A549 (cell line): ENCODE data around the gene MTAP.

Experiments
- CHD2 ChIP-seq: fragments of 150-350 bp; IDR thresholded peaks from 2 replicates; pipeline ENCODE4 v1.6.1; 2014; ENCODE audit warnings: low read length; ENCODE audit not compliant: partially characterized antibody
- ESRRA ChIP-seq: fragments of 150-350 bp; IDR thresholded peaks from 2 replicates; pipeline ENCODE4 v1.6.1; 2014; ENCODE audit warnings: mild to moderate bottlenecking, low read length, borderline replicate concordance
- HDAC2 ChIP-seq: fragments of 200-600 bp; sonication (generic); IDR thresholded peaks from 2 replicates; pipeline ENCODE4 v1.6.1; 2016
- KDM1A ChIP-seq: fragments of 200-600 bp; sonication (generic); IDR thresholded peaks from 2 replicates; pipeline ENCODE4 v1.6.1; 2016; ENCODE audit warnings: low read depth, mild to moderate bottlenecking
- NR3C1 ChIP-seq: fragments of >200 bp; sonication (Bioruptor Twin); formaldehyde crosslinking; IDR thresholded peaks from 3 replicates; pipeline ENCODE4 v1.6.1; 2017
- POLR2A ChIP-seq: IDR thresholded peaks from 2 replicates; pipeline ENCODE4 v1.6.1; 2012; ENCODE audit warnings: mild to moderate bottlenecking, low read length
- RFX5 ChIP-seq: fragments of 450-650 bp; IDR thresholded peaks from 2 replicates; pipeline ENCODE4 v1.7.1; 2014; ENCODE audit warnings: antibody characterized with exemption, mild to moderate bottlenecking, moderate library complexity
- SMC3 ChIP-seq: fragments of >200 bp; sonication (Bioruptor Twin); formaldehyde crosslinking; IDR thresholded peaks from 3 replicates; pipeline ENCODE4 v1.6.1; 2018; ENCODE audit warnings: inconsistent platforms
- TF ChIP-seq, protein P1 (sequence below): fragments of >200 bp; sonication (Bioruptor Twin); formaldehyde crosslinking; IDR thresholded peaks from 3 replicates; pipeline ENCODE4 v1.5.1; 2016
- TF ChIP-seq, protein P2 (sequence below): IDR thresholded peaks from 2 replicates; pipeline ENCODE4 v1.6.1; 2012; ENCODE audit warnings: low read depth, borderline replicate concordance
- TF ChIP-seq, protein P3 (sequence below): IDR thresholded peaks from 2 replicates; pipeline ENCODE4 v1.6.1; 2012
- TF ChIP-seq, protein P4 (sequence below): fragments of 450-650 bp; IDR thresholded peaks from 2 replicates; pipeline ENCODE4 v1.6.1; 2014; ENCODE audit warnings: antibody characterized with exemption

DNA sequence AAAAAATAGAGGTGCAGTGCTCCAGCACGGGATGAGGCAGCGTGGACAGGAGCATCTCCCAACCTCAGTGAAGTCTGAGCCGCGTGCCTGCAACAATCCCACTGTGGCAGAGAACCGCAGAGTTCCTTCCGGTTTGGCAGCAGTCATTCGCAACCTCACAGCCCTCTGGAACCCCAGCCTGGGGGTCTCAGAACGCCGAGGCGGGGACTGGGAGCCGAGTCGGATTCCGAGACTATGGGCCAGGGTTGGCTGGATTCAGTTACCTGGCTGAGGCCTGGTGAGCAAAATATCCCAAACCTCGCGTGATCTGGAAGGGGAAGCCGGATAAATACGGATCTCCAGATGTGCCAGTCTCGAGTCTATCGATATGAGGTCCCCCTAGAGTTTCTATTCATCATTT, 164.7 kb downstream of the MTAP start:
- no peak for TF ChIP-seq RFX5
- TF ChIP-seq, protein P1, sequence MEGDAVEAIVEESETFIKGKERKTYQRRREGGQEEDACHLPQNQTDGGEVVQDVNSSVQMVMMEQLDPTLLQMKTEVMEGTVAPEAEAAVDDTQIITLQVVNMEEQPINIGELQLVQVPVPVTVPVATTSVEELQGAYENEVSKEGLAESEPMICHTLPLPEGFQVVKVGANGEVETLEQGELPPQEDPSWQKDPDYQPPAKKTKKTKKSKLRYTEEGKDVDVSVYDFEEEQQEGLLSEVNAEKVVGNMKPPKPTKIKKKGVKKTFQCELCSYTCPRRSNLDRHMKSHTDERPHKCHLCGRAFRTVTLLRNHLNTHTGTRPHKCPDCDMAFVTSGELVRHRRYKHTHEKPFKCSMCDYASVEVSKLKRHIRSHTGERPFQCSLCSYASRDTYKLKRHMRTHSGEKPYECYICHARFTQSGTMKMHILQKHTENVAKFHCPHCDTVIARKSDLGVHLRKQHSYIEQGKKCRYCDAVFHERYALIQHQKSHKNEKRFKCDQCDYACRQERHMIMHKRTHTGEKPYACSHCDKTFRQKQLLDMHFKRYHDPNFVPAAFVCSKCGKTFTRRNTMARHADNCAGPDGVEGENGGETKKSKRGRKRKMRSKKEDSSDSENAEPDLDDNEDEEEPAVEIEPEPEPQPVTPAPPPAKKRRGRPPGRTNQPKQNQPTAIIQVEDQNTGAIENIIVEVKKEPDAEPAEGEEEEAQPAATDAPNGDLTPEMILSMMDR, result no peak
- TF ChIP-seq, protein P2, sequence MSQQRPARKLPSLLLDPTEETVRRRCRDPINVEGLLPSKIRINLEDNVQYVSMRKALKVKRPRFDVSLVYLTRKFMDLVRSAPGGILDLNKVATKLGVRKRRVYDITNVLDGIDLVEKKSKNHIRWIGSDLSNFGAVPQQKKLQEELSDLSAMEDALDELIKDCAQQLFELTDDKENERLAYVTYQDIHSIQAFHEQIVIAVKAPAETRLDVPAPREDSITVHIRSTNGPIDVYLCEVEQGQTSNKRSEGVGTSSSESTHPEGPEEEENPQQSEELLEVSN, result no peak
- no peak for TF ChIP-seq POLR2A
- no peak for TF ChIP-seq CHD2
- TF ChIP-seq HDAC2, result no peak
- no peak for TF ChIP-seq KDM1A
- TF ChIP-seq, protein P3, sequence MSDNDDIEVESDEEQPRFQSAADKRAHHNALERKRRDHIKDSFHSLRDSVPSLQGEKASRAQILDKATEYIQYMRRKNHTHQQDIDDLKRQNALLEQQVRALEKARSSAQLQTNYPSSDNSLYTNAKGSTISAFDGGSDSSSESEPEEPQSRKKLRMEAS, result no peak
- TF ChIP-seq, protein P4, sequence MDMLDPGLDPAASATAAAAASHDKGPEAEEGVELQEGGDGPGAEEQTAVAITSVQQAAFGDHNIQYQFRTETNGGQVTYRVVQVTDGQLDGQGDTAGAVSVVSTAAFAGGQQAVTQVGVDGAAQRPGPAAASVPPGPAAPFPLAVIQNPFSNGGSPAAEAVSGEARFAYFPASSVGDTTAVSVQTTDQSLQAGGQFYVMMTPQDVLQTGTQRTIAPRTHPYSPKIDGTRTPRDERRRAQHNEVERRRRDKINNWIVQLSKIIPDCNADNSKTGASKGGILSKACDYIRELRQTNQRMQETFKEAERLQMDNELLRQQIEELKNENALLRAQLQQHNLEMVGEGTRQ, result no peak
- no peak for TF ChIP-seq ESRRA
- no peak for TF ChIP-seq SMC3
- TF ChIP-seq NR3C1, result no peak
